ENCODE results near the gene SCMH1. TPM values are rescaled to one million over a fixed set of nuclear protein-coding genes. Genes with fewer than 3 reads are reported as not detected.

The SCMH1 gene
- total and polyA plus RNA-seq, 2 donors (not counting 3 experiments of a cell fraction or from before 2014, with no cell fraction given), result 39.9 to 40.7 TPM

DNA sequence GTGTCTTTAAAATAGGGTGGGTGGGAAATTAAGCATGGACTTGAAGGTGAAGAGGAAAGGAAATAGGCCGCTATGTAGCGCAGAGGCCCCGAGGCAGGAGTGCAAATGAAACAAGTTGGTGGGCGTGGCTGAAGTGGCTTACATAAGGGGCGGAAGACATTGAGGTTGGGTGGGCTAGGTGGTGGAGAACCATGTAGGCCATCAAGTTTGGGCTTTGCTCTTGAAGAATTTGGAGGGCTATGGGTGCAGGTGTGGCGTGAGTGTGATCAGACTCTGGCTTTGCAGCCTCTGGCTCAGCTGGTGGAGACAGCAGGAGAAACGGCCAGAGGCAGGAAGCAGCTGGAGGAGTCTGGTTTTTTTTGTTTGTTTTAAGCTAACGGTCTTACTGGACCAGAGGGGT is 227.2 kb downstream of the SCMH1 start:
- Histone ChIP-seq H3K4me3 (replicated peaks in 1 of 3; ENCODE audit: insufficient read depth in 1 of 3, low read depth in 1 of 3, low read length in 3 of 3) (no peak overlapping the region), H3K79me2 (ENCODE audit: control insufficient read depth, insufficient read depth, low read length) (no peaks in the 10 kb centered on the region), H3K9me1 (replicated peaks; ENCODE audit: control insufficient read depth, extremely low read depth, insufficient read depth, low read length) (no peaks in the 10 kb centered on the region), H3K27ac (ENCODE audit: insufficient read depth, low read depth, low read length) (peak overlapping the region; percentile 95), H3K4me1 (ENCODE audit: control insufficient read depth, extremely low read depth, insufficient read depth, low read length) (peaks cover 30% of the 10 kb centered on the region), H3K36me3 (ENCODE audit: control insufficient read depth in 2 of 2, extremely low read depth in 1 of 2, insufficient read depth in 2 of 2, low read length in 2 of 2) (peaks cover 0 to 25% of the 10 kb centered on the region in 2 experiments), H2AFZ (ENCODE audit: low read depth, low read length) (no peak overlapping the region), H3K4me2 (ENCODE audit: insufficient read depth, low read length) (no peak overlapping the region), H3K9me3 (replicated peaks; ENCODE audit: control insufficient read depth, insufficient read depth, low read length) (no peaks in the 10 kb centered on the region), H3K27me3 (ENCODE audit: control insufficient read depth in 2 of 2, insufficient read depth in 2 of 2, low read length in 2 of 2) (no peaks in the 10 kb centered on the region), H4K20me1 (replicated peaks; ENCODE audit: control insufficient read depth, extremely low read depth, insufficient read depth, low read length) (no peaks in the 10 kb centered on the region), H3K9ac (replicated peaks; ENCODE audit: extremely low read depth, insufficient read depth, low read length) (peak overlapping the region; percentile 55)
- no TSS peak for BruUV-seq (replicated peaks)
- POLR2A ChIA-PET, result interaction anchor here (1.6 kb wide), 1 partner anchor 11 kb away, joined by 5 read pairs; no protein-coding TSS in a partner anchor
- FAIRE-seq (peak; percentile 26), DNase-seq (ENCODE audit: low read depth, low spot score) (peak; percentile 57)
- TF ChIP-seq POLR2AphosphoS5 (IDR thresholded peaks at IDR 0.05; ENCODE audit: insufficient read depth, low read depth, low read length) (no peak), POLR2A (IDR thresholded peaks at IDR 0.05; ENCODE audit: low read depth, low read length) (no peak), MYC (IDR thresholded peaks at IDR 0.05; ENCODE audit: low read depth, low read length) (no peak), GATA2 (IDR thresholded peaks at IDR 0.05; ENCODE audit: insufficient read depth, insufficient read length, low read depth, low read length) (no peak), EZH2 (IDR thresholded peaks at IDR 0.05; ENCODE audit: borderline replicate concordance, low read depth, low read length, severe bottlenecking) (no peak), FOS (IDR thresholded peaks at IDR 0.05; ENCODE audit: borderline replicate concordance, insufficient read depth, low read length) (no peak), JUN (IDR thresholded peaks at IDR 0.05; ENCODE audit: borderline replicate concordance, insufficient read depth, insufficient read length, low read depth) (no peak)
- TF ChIP-seq, protein P1, sequence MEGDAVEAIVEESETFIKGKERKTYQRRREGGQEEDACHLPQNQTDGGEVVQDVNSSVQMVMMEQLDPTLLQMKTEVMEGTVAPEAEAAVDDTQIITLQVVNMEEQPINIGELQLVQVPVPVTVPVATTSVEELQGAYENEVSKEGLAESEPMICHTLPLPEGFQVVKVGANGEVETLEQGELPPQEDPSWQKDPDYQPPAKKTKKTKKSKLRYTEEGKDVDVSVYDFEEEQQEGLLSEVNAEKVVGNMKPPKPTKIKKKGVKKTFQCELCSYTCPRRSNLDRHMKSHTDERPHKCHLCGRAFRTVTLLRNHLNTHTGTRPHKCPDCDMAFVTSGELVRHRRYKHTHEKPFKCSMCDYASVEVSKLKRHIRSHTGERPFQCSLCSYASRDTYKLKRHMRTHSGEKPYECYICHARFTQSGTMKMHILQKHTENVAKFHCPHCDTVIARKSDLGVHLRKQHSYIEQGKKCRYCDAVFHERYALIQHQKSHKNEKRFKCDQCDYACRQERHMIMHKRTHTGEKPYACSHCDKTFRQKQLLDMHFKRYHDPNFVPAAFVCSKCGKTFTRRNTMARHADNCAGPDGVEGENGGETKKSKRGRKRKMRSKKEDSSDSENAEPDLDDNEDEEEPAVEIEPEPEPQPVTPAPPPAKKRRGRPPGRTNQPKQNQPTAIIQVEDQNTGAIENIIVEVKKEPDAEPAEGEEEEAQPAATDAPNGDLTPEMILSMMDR (IDR thresholded peaks at IDR 0.05; ENCODE audit: extremely low read depth in 1 of 2, insufficient read depth in 1 of 2, low read depth in 1 of 2, low read length in 2 of 2), result no peak
- TF ChIP-seq, protein P2, sequence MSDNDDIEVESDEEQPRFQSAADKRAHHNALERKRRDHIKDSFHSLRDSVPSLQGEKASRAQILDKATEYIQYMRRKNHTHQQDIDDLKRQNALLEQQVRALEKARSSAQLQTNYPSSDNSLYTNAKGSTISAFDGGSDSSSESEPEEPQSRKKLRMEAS (IDR thresholded peaks at IDR 0.05; ENCODE audit: insufficient read depth, insufficient read length), result no peak
- intact Hi-C loops (cut with micrococcal nuclease) (loop anchor here (1.0 to 2.0 kb wide), 3 partner anchors 12 to 94 kb away; no protein-coding TSS in a partner anchor), dilution Hi-C loops (cut with MboI; ENCODE audit: extremely low pct_ligation_motif_present, low sequenced_read_pairs) (no loop called here)
- CTCF ChIA-PET, result interaction anchor here (1.0 to 2.3 kb wide), 3 partner anchors 12 to 62 kb away, joined by 3 to 15 read pairs (median 3); no protein-coding TSS in a partner anchor

Data from endothelial cell of umbilical vein (primary cell).